GM12878 (cell line): ENCODE data around the gene ESRRG.

Source experiments
- KDM1A ChIP-seq: fragments of 200-600 bp; sonication (generic); IDR thresholded peaks from 2 replicates; pipeline ENCODE4 v1.6.1; 2016; ENCODE audit warnings: borderline replicate concordance
- NFYB ChIP-seq: IDR thresholded peaks from 2 replicates; pipeline ENCODE4 v1.6.1; 2011; ENCODE audit warnings: low read depth, mild to moderate bottlenecking, low read length, improper control_type of control experiment, moderate library complexity; ENCODE audit not compliant: insufficient read depth
- POLR2A ChIP-seq: IDR thresholded peaks from 2 replicates; pipeline ENCODE4 v1.6.1; 2011; ENCODE audit warnings: low read depth, mild to moderate bottlenecking, low read length
- RBBP5 ChIP-seq: fragments of 200-600 bp; sonication (generic); conservative IDR thresholded peaks from 2 replicates; pipeline ENCODE4 v1.6.1; 2016
- REST ChIP-seq: IDR thresholded peaks from 2 replicates; pipeline ENCODE4 v1.6.1; 2012; ENCODE audit warnings: mild to moderate bottlenecking, low read depth, low read length
- WRNIP1 ChIP-seq: IDR thresholded peaks from 2 replicates; pipeline ENCODE4 v1.6.1; 2011; ENCODE audit warnings: low read depth, low read length, improper control_type of control experiment, borderline replicate concordance
- ZNF274 ChIP-seq: IDR thresholded peaks from one replicate; pipeline ENCODE4 v1.8.0; 2011; ENCODE audit not compliant: insufficient read length, insufficient read depth
- TF ChIP-seq, protein P1 (sequence below): IDR thresholded peaks from 2 replicates; pipeline ENCODE4 v1.6.1; 2011; ENCODE audit warnings: borderline replicate concordance, low read depth, mild to moderate bottlenecking, moderate library complexity, low read length; ENCODE audit not compliant: insufficient read depth, poor library complexity, severe bottlenecking
- TF ChIP-seq, protein P2 (sequence below): IDR thresholded peaks from 2 replicates; pipeline ENCODE4 v1.6.1; 2012; ENCODE audit warnings: low read length, inconsistent platforms

DNA sequence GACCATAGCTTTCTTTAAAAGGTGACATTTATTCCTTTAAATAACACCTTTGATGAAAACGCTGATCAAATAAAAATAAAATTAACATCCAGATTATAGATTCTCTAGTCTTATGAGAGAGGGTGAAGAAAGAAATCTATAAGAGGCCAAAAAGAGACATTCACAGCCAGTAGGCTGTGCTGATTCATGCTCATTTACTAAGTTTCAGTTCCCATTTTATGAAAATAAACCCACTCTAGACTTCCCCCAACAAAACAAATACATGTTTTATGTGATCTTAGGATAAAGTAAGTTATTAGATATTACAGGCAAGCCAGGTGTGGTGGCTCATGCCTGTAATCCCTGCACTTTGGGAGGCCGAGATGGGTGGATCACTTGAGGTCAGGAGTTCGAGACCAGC, 21.1 kb downstream of the ESRRG start:
- TF ChIP-seq, protein P1, sequence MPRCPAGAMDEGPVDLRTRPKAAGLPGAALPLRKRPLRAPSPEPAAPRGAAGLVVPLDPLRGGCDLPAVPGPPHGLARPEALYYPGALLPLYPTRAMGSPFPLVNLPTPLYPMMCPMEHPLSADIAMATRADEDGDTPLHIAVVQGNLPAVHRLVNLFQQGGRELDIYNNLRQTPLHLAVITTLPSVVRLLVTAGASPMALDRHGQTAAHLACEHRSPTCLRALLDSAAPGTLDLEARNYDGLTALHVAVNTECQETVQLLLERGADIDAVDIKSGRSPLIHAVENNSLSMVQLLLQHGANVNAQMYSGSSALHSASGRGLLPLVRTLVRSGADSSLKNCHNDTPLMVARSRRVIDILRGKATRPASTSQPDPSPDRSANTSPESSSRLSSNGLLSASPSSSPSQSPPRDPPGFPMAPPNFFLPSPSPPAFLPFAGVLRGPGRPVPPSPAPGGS = no peak
- TF ChIP-seq KDM1A (no peak), RBBP5 (no peak), REST (no peak), POLR2A (no peak), WRNIP1 (no peak), NFYB (no peak), ZNF274 (no peak)
- TF ChIP-seq, protein P2, sequence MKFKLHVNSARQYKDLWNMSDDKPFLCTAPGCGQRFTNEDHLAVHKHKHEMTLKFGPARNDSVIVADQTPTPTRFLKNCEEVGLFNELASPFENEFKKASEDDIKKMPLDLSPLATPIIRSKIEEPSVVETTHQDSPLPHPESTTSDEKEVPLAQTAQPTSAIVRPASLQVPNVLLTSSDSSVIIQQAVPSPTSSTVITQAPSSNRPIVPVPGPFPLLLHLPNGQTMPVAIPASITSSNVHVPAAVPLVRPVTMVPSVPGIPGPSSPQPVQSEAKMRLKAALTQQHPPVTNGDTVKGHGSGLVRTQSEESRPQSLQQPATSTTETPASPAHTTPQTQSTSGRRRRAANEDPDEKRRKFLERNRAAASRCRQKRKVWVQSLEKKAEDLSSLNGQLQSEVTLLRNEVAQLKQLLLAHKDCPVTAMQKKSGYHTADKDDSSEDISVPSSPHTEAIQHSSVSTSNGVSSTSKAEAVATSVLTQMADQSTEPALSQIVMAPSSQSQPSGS = no peak
